H9 (cell line): ENCODE results near the gene SCUBE1. TPM values are rescaled to one million over a fixed set of nuclear protein-coding genes. Genes with fewer than 3 reads are reported as not detected.

Experiments used
- DNase-seq: peaks from one replicate; pipeline ENCODE4 v3.0.0-alpha.2; 2017
- H2AFZ ChIP-seq: one replicate; pipeline ENCODE4 v1.6.1; 2013; ENCODE audit warnings: mild to moderate bottlenecking, low read length, control low read depth, moderate library complexity
- H2AK5ac ChIP-seq: 2 replicates; pipeline ENCODE4 v1.6.1; 2013; ENCODE audit warnings: low read length, control low read depth, mixed read lengths; ENCODE audit not compliant: insufficient read length
- H2BK120ac ChIP-seq: one replicate; pipeline ENCODE4 v1.6.1; 2013; ENCODE audit warnings: low read depth, mild to moderate bottlenecking, low read length, control low read depth, inconsistent platforms; ENCODE audit not compliant: poor library complexity, severe bottlenecking
- H2BK12ac ChIP-seq: 2 replicates; pipeline ENCODE4 v1.6.1; 2013; ENCODE audit warnings: low read length, control low read depth, mixed read lengths, low read depth; ENCODE audit not compliant: insufficient read length
- H2BK15ac ChIP-seq: 2 replicates; pipeline ENCODE4 v1.6.1; 2013; ENCODE audit warnings: low read depth, low read length, control low read depth
- H2BK20ac ChIP-seq: one replicate; pipeline ENCODE4 v1.6.1; 2013; ENCODE audit warnings: low read depth, mild to moderate bottlenecking, low read length, control low read depth, inconsistent platforms; ENCODE audit not compliant: poor library complexity, severe bottlenecking
- H2BK5ac ChIP-seq: 2 replicates; pipeline ENCODE4 v1.6.1; 2013; ENCODE audit warnings: low read length, control low read depth, mixed read lengths; ENCODE audit not compliant: insufficient read length
- H3K14ac ChIP-seq: 2 replicates; pipeline ENCODE4 v1.6.1; 2013; ENCODE audit warnings: low read length, control low read depth; ENCODE audit not compliant: insufficient read depth
- H3K18ac ChIP-seq: 2 replicates; pipeline ENCODE4 v1.6.1; 2013; ENCODE audit warnings: low read depth, mild to moderate bottlenecking, mixed read lengths, low read length, control low read depth; ENCODE audit not compliant: insufficient read length
- H3K23ac ChIP-seq: 2 replicates; pipeline ENCODE4 v1.6.1; 2013; ENCODE audit warnings: low read length, control low read depth, mixed read lengths, low read depth; ENCODE audit not compliant: insufficient read length
- H3K23me2 ChIP-seq: 2 replicates; pipeline ENCODE4 v1.6.1; 2013; ENCODE audit warnings: low read depth, mild to moderate bottlenecking, mixed read lengths, low read length, control low read depth; ENCODE audit not compliant: insufficient read length, poor library complexity, severe bottlenecking
- H3K27ac ChIP-seq: 2 replicates; pipeline ENCODE4 v1.5.1; 2013; ENCODE audit warnings: low read length, control low read depth, mixed read lengths, low read depth; ENCODE audit not compliant: insufficient read length
- H3K27me3 ChIP-seq: 2 replicates; pipeline ENCODE4 v1.6.1; 2013; ENCODE audit warnings: low read length, control low read depth, inconsistent platforms; ENCODE audit not compliant: insufficient read depth
- H3K4ac ChIP-seq: 2 replicates; pipeline ENCODE4 v1.6.1; 2013; ENCODE audit warnings: low read depth, mild to moderate bottlenecking, control low read depth, inconsistent platforms, low read length, moderate library complexity
- H3K4me1 ChIP-seq: 2 replicates; pipeline ENCODE4 v1.6.1; 2013; ENCODE audit warnings: low read length, control low read depth, inconsistent platforms; ENCODE audit not compliant: insufficient read depth
- H3K4me2 ChIP-seq: 2 replicates; pipeline ENCODE4 v1.6.1; 2013; ENCODE audit warnings: low read length, control low read depth, mixed read lengths; ENCODE audit not compliant: insufficient read length, insufficient read depth
- H3K56ac ChIP-seq: 2 replicates; pipeline ENCODE4 v1.6.1; 2013; ENCODE audit warnings: low read depth, mild to moderate bottlenecking, mixed read lengths, low read length, control low read depth; ENCODE audit not compliant: insufficient read length
- H3K79me1 ChIP-seq: 2 replicates; pipeline ENCODE4 v1.6.1; 2013; ENCODE audit warnings: low read depth, mild to moderate bottlenecking, moderate library complexity, low read length, control low read depth, inconsistent platforms; ENCODE audit not compliant: insufficient read depth, poor library complexity, severe bottlenecking
- H3K79me2 ChIP-seq: 2 replicates; pipeline ENCODE4 v1.6.1; 2013; ENCODE audit warnings: low read length, control low read depth, inconsistent platforms; ENCODE audit not compliant: insufficient read depth
- H3K9ac ChIP-seq: 2 replicates; pipeline ENCODE4 v1.6.1; 2013; ENCODE audit warnings: low read length, control low read depth, mixed read lengths; ENCODE audit not compliant: insufficient read length; ENCODE audit errors: extremely low read depth
- H3K9me3 ChIP-seq: one replicate; pipeline ENCODE4 v1.6.1; 2013; ENCODE audit warnings: low read depth, low read length, inconsistent platforms; ENCODE audit not compliant: control insufficient read depth
- H3T11ph ChIP-seq: one replicate; pipeline ENCODE4 v1.6.1; 2013; ENCODE audit warnings: mild to moderate bottlenecking, low read length, control low read depth, inconsistent platforms
- H4K20me1 ChIP-seq: one replicate; pipeline ENCODE4 v1.6.1; 2013; ENCODE audit not compliant: control insufficient read depth, insufficient read length, insufficient read depth
- H4K5ac ChIP-seq: 2 replicates; pipeline ENCODE4 v1.6.1; 2013; ENCODE audit warnings: low read depth, mild to moderate bottlenecking, mixed read lengths, low read length, control low read depth; ENCODE audit not compliant: insufficient read length
- H4K8ac ChIP-seq: replicated peaks from 2 replicates; pipeline ENCODE4 v1.6.1; 2013; ENCODE audit warnings: low read length, control low read depth, mixed read lengths, low read depth; ENCODE audit not compliant: insufficient read length
- H4K91ac ChIP-seq: 2 replicates; pipeline ENCODE4 v1.6.1; 2013; ENCODE audit warnings: low read depth, mild to moderate bottlenecking, moderate library complexity, mixed read lengths, low read length, control low read depth; ENCODE audit not compliant: insufficient read length
- H3K27ac Mint-ChIP-seq, 3 experiments: 2 replicates in 2 of 3; 3 replicates in 1 of 3; pipeline ENCODE4 v1.8.0; 2020 to 2021; ENCODE audit warnings: mixed read lengths in 3 of 3, mild to moderate bottlenecking in 1 of 3, moderate library complexity in 1 of 3
- H3K27me3 Mint-ChIP-seq: 2 replicates; pipeline ENCODE4 v1.8.0; 2021; ENCODE audit warnings: low read depth, mild to moderate bottlenecking, moderate library complexity, mixed read lengths
- H3K36me3 Mint-ChIP-seq, 3 experiments: 2 replicates in 2 of 3; 3 replicates in 1 of 3; pipeline ENCODE4 v1.8.0; 2020 to 2021; ENCODE audit warnings: low read depth in 3 of 3, mixed read lengths in 3 of 3; ENCODE audit not compliant: insufficient read depth in 1 of 3
- H3K4me1 Mint-ChIP-seq, 2 experiments: 2 replicates each; pipeline ENCODE4 v1.8.0; 2020; ENCODE audit warnings: mixed read lengths in 2 of 2
- H3K4me3 Mint-ChIP-seq, 2 experiments: 2 replicates in 1 of 2; 3 replicates in 1 of 2; pipeline ENCODE4 v1.8.0; 2020 to 2021; ENCODE audit warnings: mild to moderate bottlenecking in 2 of 2, mixed read lengths in 2 of 2, moderate library complexity in 1 of 2
- H3K9me3 Mint-ChIP-seq, 2 experiments: 2 replicates in 1 of 2; 3 replicates in 1 of 2; pipeline ENCODE4 v1.8.0; 2020; ENCODE audit warnings: mild to moderate bottlenecking in 2 of 2, mixed read lengths in 2 of 2, moderate library complexity in 1 of 2
- CTCF ChIP-seq: fragments of 200-600 bp; sonication (generic); conservative IDR thresholded peaks from 3 replicates; pipeline ENCODE4 v1.8.0; 2021; ENCODE audit warnings: antibody characterized with exemption, mild to moderate bottlenecking
- WGBS: extraction: QIAGEN DNeasy Blood & Tissue Kit; methylation state at CpG from one replicate; pipeline ENCODE4 v1.1.7; 2013; ENCODE audit warnings: missing lambda C conversion rate, low lambda C conversion rate, mixed read lengths; ENCODE audit not compliant: insufficient read length; ENCODE audit errors: extremely low coverage; 5-methylcytosine and 5-hydroxymethylcytosine counted together
- total RNA-seq: library from RNA; stranded (reverse); gene quantifications from 2 replicates; pipeline ENCODE4 v1.2.1, GENCODE V29; 2021

The SCUBE1 gene
- total RNA-seq, 1 experiment from 2014 or later, result 1.2 TPM

- Histone ChIP-seq H3K14ac (no peak overlapping the region), H3K4me1 (no peaks in the 10 kb centered on the region), H3K9ac (no peak overlapping the region), H2BK12ac (no peak overlapping the region), H4K8ac (no peak overlapping the region), H3K4me2 (no peak overlapping the region), H3K79me2 (no peaks in the 10 kb centered on the region), H3K27me3 (no peaks in the 10 kb centered on the region), H2BK120ac (no peak overlapping the region), H3K18ac (no peak overlapping the region), H3T11ph (no peak overlapping the region), H3K9me3 (no peaks in the 10 kb centered on the region), H3K4ac (no peak overlapping the region), H4K20me1 (no peaks in the 10 kb centered on the region), H2BK5ac (no peak overlapping the region), H2BK15ac (no peak overlapping the region), H4K5ac (no peak overlapping the region), H3K27ac (no peak overlapping the region), H3K23me2 (no peaks in the 10 kb centered on the region), H3K79me1 (no peaks in the 10 kb centered on the region), H2AK5ac (no peak overlapping the region), H2BK20ac (no peak overlapping the region), H3K23ac (no peak overlapping the region), H4K91ac (no peak overlapping the region), H2AFZ (no peak overlapping the region), H3K56ac (no peak overlapping the region)
- H3K4me1 Mint-ChIP-seq, result no peaks in the 10 kb centered on the region
- no peak for TF ChIP-seq CTCF
- no peak overlapping the region for H3K4me3 Mint-ChIP-seq
- peaks cover 20 to 78% (median 71%) of the 10 kb centered on the region in 3 experiments; a peak in 6 of 7 replicates for H3K36me3 Mint-ChIP-seq
- H3K9me3 Mint-ChIP-seq, result no peaks in the 10 kb centered on the region
- no peak for DNase-seq
- H3K27me3 Mint-ChIP-seq, result no peaks in the 10 kb centered on the region
- no peak overlapping the region for H3K27ac Mint-ChIP-seq
- no CpG with 5 or more reads among the region's 14 CpGs for WGBS
Measured at GRCh38 chr22:43171019-43171491, 172.1 kb downstream of the SCUBE1 start.
